SK-MEL-5 (cell line): ENCODE data around the gene MLN. TPM values are rescaled to one million over a fixed set of nuclear protein-coding genes. Genes with fewer than 3 reads are reported as not detected.

Source experiments
- DNase-seq: peaks from one replicate; pipeline ENCODE4 v3.0.0-alpha.2; 2016; ENCODE audit warnings: low read depth, low spot score
- in situ Hi-C: cut with HindIII; loops from 2 replicates; pipeline ENCODE4 v1.10.0; 2016; ENCODE audit warnings: low sequenced_read_pairs, high pct_unique_total_duplicates, low pct_unique_long_range_greater_than_20kb
- total RNA-seq: library from RNA; depleted of rRNA; stranded (reverse); fragments of >200 nt; shearing (Covaris generic); gene quantifications from 2 replicates; pipeline ENCODE4 v1.2.3, GENCODE V29; 2014

Gene MLN
- total RNA-seq, 1 experiment from 2014 or later = not detected

DNA sequence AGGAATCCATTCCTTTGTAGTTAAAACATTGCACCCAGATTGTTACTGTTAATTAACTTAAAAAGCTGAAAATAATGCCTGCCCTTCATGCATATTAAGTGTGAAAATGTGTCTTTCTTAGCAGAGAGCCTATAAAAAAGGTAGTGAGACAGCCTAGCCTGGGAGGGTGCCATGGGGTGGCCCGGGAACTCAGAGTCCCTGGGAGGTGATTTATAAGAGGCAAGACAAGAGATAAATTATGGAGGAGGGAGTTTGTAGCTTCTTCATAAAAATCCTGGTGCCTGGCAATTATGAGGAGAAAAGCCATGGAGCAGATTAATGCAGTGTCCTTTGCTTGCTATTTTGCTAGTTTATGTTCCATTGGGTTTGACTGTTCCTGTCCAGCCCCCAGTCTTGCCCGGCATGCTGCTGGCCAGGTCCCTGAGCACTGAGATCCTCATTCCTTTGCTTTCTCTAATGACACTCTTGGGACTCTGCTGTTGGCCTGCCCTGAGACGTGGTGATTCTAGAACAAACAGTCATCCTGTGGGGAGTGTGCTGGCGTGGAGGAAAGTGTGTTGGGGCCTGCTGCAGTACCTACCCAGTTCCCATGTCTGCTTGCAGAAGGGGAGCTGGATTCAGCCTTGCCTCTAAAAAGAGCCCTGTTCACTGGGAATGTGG, 4.2 kb downstream of the MLN start:
- in situ Hi-C loops = no loop called here
- DNase-seq = no peak

DNA sequence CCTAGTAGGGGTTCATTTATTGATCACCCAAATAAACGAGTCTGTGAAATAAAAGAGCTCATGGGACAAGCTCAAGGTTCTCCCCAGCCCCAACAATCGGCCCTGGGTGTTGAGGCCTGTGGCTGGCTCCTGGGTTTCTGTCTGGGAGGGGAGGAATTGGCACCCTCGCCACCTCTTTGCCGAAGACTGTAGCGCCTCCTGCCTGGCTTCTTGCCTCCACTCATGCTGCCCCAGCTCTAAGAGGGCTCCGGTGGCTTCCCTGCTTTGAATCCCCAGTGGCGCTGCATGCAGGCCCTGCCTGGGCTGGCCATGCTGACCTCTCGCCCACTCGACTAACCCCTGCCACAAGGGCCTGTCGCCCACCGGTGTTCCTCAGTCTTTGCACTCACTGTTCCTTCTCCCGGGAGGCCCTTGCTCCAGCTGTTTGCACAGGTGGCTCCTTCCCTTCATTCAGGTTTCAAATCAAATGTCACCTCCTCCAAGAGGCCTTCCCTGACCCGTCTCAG, 5.4 kb downstream of the MLN start:
- no peak for DNase-seq
- in situ Hi-C loops = no loop called here

DNA sequence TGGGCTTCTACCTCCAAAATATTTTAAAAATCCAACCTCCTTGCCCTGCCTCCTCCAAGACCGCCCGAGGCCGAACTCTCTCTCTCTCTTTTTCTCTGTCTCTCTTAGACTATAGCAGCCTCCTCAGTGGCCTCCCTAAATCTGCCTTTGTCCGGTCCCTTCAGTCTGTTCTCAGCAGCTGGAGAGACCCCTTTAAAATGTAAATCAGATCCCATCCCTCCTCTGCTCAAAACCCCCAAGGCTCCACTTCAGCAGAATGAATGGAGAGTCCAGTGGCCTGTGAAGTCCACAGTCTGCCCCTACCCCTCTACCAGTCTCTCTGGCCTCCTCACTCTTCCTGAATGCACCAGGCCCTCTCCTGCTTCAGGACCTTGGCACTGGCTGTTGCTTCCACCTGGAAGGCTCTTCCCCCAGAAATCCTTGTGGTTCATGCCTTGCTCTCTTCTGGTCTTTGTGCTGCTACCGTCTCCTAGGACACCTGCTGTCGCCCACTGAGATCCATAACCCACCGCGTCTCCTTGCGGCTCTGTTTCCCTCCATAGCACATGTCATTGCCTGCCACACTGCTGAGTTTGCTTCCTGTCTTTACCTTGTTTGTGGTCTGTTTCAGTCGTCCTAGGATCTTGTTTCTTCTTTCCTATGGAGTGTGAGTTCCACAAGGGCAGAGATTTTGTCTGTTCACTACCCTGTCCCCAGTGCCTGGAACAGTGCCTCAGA, 6.0 kb downstream of the MLN start:
- no peak for DNase-seq
- in situ Hi-C loops = no loop called here

GRCh38 chr6:33794910-33795623, 8.7 kb downstream of the MLN start:
- in situ Hi-C loops = no loop called here
- DNase-seq = no peak

GRCh38 chr6:33792981-33793380, 10.8 kb downstream of the MLN start:
- in situ Hi-C loops = no loop called here
- DNase-seq = no peak

- no peak for DNase-seq
- in situ Hi-C loops = no loop called here
Measured at GRCh38 chr6:33791620-33792019, 12.2 kb downstream of the MLN start.

DNA sequence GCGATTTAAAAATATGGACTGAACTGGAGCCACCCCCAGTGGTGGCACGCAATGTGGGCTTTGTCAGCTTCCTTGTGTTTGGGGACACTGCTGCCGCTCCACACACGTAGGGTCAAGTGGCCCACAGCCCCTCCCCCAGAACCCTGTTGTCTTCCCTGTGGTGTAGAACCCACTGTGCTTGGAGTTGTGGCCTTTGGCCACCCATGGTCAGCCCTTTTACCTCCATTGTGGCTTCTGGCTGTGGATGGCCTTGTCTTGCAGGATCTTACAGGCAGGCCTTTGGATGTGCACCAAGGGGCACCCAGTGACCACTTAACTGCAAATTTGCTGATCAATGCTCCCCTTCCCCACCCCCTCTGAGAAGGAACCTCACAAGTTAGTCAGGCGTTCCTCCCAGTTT, 12.9 kb downstream of the MLN start:
- DNase-seq = no peak
- in situ Hi-C loops = no loop called here

- no peak for DNase-seq
- in situ Hi-C loops = no loop called here
Measured at GRCh38 chr6:33790379-33790778, 13.4 kb downstream of the MLN start.

GRCh38 chr6:33789550-33789895, 14.3 kb downstream of the MLN start:
- DNase-seq = no peak
- in situ Hi-C loops = no loop called here

DNA sequence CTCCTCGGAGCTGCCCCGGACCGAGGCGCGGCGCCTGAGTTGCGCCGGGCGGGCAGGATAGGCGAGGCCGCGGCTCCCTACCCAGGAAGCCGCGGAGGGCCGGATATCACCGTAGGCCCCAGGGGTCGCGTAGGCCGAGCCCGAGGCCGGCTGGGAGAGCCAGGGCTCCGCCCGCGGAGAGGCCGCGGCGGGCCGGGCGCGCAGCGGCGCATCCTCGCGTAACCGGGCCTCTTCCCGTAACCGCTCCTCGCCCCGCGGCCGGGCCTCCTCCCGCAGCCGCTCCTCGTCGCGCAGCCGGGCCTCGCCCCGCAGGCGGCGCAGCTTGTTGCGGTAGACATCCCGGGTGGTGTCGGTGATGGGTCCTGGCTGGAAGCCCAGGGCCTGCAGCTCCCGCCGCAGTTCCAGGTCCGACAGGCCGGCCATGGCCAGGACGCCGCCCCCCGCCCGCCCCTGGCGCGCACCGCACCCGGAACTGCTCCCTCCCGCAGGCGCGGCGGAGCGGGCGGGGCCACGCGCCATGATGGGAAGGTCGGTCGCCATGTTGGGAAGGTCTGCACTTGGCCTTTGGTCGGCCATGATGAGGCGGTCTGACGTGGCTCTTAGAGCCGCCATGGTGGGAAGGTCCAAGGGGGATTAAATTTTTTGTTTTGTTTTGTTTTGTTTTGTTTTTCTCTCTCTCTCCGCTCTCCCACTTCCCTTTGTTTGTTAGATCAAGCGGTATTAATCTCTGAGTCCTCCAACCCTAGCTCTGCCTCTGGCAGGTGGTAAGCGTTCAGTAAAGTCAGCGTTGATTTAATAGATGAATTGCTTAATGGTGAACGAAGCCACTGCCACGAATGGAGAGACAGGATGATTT, 14.9 kb downstream of the MLN start, which contains the start of gene LEMD2:
Gene LEMD2 (minus strand): TSS at position 437 of the 856 bp plus-strand sequence. CDS start 14 bp downstream, at position 423.
- peak; percentile 89 for DNase-seq
- in situ Hi-C loops = no loop called here

GRCh38 chr6:33787954-33788693, 15.7 kb downstream of the MLN start:
- peak; percentile 76 for DNase-seq
- in situ Hi-C loops = no loop called here

DNA sequence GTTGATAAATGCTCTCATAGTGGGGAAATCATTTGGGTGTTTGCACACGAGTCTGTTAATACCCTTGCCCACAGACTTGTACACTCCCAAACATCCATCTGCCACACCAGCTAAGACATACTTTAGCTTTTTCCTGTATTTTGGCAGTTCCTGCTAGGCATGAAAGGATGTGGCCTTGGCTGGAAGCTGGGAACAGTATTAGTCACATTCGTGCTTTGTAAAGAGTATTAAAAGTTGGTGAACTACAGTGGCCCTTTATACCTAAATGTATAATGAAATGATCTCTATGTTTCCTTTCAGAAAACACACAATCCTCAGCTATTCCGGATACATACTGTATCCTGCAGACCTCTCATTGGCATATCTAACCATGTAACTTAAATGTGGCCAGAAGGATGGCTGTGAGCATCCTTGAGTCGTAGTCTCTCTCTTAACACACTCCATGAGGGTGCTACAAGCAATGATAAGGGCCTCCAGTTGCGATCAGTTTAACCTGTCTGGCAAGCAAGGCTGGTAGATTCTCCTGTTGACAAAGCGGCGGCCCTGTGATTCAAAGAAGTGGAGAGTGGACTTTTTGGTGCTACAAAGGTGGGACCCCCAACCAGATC, 16.4 kb downstream of the MLN start:
- in situ Hi-C loops = no loop called here
- no peak for DNase-seq

GRCh38 chr6:33786736-33787135, 17.1 kb downstream of the MLN start:
- no peak for DNase-seq
- in situ Hi-C loops = no loop called here

- in situ Hi-C loops = no loop called here
- no peak for DNase-seq
Measured at GRCh38 chr6:33785778-33786177, 18.0 kb downstream of the MLN start.

GRCh38 chr6:33784787-33785186, 19.0 kb downstream of the MLN start:
- in situ Hi-C loops = no loop called here
- no peak for DNase-seq

DNA sequence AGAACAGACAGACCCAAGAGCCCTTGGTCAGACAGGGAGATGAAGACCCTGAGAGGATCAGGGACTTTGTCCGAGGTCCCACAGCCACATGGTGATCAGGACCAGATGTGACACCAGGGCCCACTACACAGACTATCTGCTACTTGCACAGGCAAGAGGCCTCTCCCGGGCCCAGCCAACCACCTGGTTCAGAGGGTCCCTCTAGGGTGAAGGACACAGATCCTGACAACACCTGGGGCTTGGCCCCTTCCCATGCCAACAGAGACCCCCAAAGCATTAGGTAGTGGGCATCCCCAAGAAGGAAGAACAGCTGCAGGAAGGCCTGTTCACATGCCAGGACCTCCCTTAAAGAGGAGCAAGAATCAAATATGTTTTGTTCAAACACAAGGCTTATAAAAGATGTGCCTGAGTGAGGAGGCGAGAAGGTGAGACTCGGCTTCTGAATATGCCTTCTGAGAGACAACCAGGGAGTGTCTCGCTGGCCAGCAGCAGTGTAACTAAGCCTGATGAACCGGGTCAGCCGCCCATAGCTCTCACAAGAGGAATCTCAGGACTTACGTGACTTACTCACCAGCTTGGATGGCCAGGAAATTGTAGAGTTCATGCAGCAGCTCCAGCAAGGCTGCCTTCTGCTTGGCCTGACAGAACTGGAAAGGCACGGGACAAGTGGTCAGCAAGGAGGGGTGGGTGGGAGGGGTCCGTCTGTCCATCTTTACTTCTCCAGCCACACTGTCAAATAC, 19.9 kb downstream of the MLN start:
- in situ Hi-C loops = no loop called here
- DNase-seq = no peak
